GM12878 (cell line): ENCODE results near the gene TSC2.

Experiments used
- EZH2 ChIP-seq: IDR thresholded peaks from 2 replicates; pipeline ENCODE4 v1.6.1; 2012; ENCODE audit warnings: low read depth, mild to moderate bottlenecking, control low read depth, inconsistent platforms, low read length, borderline replicate concordance; ENCODE audit not compliant: control insufficient read depth
- MYC ChIP-seq: IDR thresholded peaks from 2 replicates; pipeline ENCODE4 v1.6.1; 2011; ENCODE audit warnings: mild to moderate bottlenecking, low read length, moderate library complexity, inconsistent platforms; ENCODE audit not compliant: insufficient read depth, insufficient replicate concordance, insufficient read length, severe bottlenecking
- POLR2A ChIP-seq: IDR thresholded peaks from 2 replicates; pipeline ENCODE4 v1.6.1; 2011; ENCODE audit warnings: low read depth, mild to moderate bottlenecking, low read length
- SP1 ChIP-seq: IDR thresholded peaks from one replicate; pipeline ENCODE4 v1.6.1; 2011; ENCODE audit warnings: low read depth, low read length
- TF ChIP-seq, protein P1 (sequence below): IDR thresholded peaks from 2 replicates; pipeline ENCODE4 v1.6.1; 2012; ENCODE audit warnings: low read depth, low read length, improper control_type of control experiment
- TF ChIP-seq, protein P2 (sequence below): fragments of 450-650 bp; IDR thresholded peaks from 2 replicates; pipeline ENCODE4 v1.6.1; 2017; ENCODE audit warnings: mild to moderate bottlenecking
- TF ChIP-seq, protein P3 (sequence below), 3 experiments: IDR thresholded peaks in 2 of 3; conservative IDR thresholded peaks in 1 of 3; 2 replicates each; pipeline ENCODE4 v1.5.1; 2011; ENCODE audit warnings: low read depth in 3 of 3, low read length in 3 of 3, mild to moderate bottlenecking in 3 of 3, control low read depth in 2 of 3, moderate library complexity in 2 of 3, inconsistent platforms in 1 of 3, mixed read lengths in 1 of 3; ENCODE audit not compliant: control insufficient read depth in 2 of 3, insufficient read depth in 1 of 3; ENCODE audit errors: extremely low read depth in 1 of 3

DNA sequence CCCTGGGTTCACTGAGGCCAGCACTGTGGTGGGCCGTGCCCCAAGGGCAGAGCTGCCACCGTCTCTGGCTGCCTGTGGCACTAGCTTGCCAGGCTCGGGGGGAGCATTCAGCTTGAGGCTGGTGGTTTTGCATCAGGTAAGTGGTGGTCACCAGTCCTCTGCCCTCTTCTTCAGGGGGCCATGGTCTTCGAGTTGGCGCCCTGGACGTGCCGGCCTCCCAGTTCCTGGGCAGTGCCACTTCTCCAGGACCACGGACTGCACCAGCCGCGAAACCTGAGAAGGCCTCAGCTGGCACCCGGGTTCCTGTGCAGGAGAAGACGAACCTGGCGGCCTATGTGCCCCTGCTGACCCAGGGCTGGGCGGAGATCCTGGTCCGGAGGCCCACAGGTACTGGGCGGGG, 32.2 kb downstream of the TSC2 start:
- no peak for TF ChIP-seq POLR2A
- TF ChIP-seq, protein P1, sequence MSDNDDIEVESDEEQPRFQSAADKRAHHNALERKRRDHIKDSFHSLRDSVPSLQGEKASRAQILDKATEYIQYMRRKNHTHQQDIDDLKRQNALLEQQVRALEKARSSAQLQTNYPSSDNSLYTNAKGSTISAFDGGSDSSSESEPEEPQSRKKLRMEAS: no peak
- TF ChIP-seq EZH2: no peak
- TF ChIP-seq, protein P2, sequence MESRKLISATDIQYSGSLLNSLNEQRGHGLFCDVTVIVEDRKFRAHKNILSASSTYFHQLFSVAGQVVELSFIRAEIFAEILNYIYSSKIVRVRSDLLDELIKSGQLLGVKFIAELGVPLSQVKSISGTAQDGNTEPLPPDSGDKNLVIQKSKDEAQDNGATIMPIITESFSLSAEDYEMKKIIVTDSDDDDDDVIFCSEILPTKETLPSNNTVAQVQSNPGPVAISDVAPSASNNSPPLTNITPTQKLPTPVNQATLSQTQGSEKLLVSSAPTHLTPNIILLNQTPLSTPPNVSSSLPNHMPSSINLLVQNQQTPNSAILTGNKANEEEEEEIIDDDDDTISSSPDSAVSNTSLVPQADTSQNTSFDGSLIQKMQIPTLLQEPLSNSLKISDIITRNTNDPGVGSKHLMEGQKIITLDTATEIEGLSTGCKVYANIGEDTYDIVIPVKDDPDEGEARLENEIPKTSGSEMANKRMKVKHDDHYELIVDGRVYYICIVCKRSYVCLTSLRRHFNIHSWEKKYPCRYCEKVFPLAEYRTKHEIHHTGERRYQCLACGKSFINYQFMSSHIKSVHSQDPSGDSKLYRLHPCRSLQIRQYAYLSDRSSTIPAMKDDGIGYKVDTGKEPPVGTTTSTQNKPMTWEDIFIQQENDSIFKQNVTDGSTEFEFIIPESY: no peak
- TF ChIP-seq, protein P3, sequence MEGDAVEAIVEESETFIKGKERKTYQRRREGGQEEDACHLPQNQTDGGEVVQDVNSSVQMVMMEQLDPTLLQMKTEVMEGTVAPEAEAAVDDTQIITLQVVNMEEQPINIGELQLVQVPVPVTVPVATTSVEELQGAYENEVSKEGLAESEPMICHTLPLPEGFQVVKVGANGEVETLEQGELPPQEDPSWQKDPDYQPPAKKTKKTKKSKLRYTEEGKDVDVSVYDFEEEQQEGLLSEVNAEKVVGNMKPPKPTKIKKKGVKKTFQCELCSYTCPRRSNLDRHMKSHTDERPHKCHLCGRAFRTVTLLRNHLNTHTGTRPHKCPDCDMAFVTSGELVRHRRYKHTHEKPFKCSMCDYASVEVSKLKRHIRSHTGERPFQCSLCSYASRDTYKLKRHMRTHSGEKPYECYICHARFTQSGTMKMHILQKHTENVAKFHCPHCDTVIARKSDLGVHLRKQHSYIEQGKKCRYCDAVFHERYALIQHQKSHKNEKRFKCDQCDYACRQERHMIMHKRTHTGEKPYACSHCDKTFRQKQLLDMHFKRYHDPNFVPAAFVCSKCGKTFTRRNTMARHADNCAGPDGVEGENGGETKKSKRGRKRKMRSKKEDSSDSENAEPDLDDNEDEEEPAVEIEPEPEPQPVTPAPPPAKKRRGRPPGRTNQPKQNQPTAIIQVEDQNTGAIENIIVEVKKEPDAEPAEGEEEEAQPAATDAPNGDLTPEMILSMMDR (IDR thresholded peaks at IDR 0.05 in 2 of 3, conservative IDR thresholded peaks at IDR 0.05 in 1 of 3; ENCODE audit: control insufficient read depth in 2 of 3, extremely low read depth in 1 of 3, insufficient read depth in 1 of 3, low read depth in 3 of 3, low read length in 3 of 3): no peak
- no peak for TF ChIP-seq SP1
- no peak for TF ChIP-seq MYC
